GM18867 (cell line): ENCODE measurements around the gene MASP2.
"Not testable (repeated sequence)": the region's sequence is repeated elsewhere in the genome, so short reads cannot be mapped to it uniquely, and the experiment has no call there.

Experiments used
- ATAC-seq: cut with Tn5 transposase; IDR thresholded peaks from one replicate; pipeline ENCODE4 v1.9.1; 2021; ENCODE audit warnings: mild to moderate bottlenecking, moderate library complexity; ENCODE audit not compliant: unreplicated experiment

MASP2 gene

DNA sequence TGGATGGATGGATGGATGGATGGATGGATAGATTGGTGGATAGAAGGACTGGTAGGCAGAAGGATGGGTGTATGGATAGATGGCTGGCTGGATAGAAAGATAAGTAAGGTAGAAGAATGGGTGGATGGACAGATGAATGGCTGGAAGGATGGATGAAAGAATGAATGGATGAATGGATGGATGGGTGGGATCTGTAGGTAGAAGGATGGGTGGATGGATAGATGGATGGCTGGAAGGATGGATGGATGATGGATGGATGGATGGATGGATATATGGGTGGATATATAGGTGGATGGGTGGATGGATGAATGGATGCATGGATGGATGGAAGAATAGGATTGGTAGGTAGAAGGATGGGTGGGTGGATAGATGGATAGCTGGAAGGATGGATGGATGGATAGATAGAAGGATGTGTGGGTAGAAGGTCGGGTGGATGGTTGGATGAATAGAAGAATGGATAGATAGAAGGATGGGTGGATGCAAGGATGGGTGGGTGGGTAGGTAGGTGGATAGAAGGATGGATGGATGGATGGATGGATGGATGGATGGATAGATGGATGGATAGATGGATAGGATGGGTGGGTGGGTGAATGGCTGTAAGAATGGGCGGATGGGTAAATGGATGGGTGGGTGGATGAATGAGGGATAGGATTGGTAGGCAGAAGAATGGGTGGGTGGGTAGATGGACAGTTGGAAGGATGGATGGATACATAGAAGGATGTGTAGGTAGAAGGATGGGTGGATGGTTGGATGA, 7.5 kb downstream of the MASP2 start:
- ATAC-seq, result no peak

DNA sequence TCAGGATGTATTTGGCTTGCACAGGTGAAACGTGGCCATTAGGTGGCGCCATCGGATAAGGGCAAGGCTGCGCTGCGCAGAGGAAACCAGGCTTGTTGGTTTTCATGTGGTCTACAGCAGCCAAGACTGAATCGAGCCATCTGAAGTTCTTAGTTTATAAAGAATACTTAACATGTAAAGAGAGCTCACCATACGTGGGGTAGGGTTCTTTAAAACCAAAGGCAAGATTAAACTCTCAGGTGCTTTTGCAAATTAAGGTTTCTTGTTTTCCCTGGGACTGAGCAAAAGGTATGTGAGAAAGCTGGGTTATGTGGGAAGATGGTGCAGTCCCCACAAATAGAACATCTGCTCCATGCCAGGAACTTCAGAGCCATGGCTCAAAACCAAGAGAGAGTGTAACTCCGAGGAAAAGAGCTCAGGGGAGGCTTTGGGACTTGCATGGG, 9.3 kb downstream of the MASP2 start:
- ATAC-seq, result no peak

DNA sequence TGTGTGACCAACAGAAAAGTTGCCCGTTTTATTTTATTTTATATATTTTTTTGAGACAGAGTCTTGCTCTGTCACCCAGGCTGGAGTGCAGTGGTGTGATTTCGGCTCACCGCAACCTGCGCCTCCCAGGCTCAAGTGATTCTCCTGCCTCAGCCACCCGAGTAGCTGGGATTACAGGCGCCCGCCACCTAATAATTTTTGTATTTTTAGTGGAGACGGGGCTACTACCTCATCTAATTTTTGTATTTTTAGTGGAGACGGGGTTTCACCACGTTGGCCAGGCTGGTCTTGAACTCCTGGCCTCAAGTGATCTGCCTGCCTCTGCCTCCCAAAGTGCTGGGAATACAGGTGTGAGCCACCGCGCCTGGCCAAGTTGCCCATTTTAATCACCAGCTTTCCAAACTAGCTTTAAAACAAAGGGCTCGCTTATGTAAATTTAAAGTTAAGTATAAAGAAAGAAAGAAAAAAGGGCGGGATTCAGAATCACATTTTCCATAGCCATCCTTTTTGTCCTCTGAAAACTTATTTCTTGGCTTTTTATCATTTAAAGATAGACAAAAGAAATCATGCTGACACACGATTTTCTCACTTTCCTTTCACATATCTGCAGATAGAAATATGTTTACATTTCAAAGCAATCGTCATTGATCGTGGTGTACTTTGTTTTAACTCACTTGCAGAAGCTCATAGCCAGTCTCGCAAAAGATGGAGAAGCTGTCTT, 9.9 kb downstream of the MASP2 start:
- not testable (repeated sequence) for ATAC-seq

DNA sequence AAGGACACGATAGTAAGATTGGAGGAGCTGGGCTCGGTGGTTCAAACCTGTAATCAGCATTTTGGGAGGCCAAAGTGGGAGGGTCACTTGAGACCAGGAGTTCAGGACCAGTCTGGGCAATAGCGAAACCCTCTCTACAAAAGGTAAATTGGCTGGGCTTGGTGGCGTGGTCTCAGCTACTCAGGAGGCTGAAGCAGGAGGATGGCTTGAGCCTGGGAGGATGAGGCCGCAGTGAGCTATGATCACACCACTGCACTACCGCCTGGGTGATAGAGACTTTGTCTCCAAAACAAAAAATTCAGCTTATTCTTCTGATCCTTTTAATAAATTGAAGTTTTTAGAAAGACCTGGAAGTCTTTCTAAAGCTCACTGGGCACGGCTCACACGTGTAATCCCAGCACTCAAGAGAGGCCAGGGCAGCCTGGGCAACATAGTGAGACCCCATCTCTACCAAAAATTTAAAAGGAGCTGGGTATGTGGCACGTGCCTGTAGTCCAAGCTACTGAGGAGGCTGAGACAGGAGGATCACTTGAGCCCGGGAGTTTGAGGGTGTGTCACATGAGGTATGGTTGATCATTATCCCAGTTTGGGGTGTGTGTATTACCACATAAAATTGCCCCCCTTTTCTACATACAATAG, 15.3 kb downstream of the MASP2 start:
- ATAC-seq, result no peak

DNA sequence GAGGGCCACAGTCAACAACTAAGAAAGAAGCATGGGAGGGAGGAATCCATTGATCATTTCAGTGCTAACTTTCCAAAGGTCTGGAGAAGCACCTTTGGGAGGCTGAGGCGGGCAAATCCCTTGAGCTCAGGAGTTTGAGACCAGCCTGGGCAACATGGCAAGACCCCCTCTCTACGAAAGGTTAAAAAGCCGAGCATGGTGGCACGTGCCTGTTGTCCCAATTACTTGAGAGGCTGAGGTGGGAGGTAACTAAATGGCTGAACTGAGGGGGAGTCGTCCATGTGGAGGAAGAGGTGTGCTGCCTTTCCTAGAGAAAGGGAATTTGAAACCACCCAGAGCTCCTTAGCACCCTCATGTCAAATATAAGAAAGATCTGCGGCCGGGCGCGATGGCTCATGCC, 16.2 kb downstream of the MASP2 start:
- no peak for ATAC-seq

DNA sequence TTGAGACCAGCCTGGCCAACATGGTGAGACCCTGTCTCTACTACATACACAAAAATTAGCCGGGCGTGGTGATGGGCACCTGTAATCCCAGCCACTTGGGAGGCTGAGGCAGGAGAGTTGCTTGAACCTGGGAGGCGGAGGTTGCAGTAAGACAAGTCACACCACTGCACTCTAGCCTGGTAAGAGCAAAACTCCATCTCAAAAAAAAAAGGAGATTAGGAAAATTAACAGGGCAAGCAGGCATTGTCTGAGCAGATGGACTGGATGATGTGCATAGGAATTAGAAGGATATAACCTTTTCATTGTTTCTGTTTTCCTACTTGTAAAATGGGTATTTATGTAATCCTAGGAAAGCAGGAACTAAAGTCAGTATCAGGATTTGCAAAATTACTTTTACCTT, 19.0 kb downstream of the MASP2 start:
- no peak for ATAC-seq

DNA sequence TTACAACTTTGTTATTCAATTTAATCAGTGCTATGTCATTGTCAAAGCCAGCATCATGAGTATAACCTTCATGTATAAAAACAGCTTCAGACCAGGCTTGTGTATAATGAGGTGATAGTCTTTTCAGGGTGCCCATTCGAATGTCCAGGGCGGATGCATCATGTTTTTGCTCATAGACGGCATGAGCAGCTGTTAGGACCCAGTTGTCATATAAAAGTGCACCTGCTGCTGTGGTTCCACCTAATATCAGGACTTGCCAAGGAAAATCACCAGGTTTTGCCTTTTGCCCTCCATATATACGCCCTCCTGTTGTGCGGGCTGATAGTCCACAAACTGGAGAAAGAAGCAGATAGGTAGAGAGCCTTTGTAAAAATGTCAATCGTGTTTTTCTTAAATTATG, 19.7 kb downstream of the MASP2 start:
- no peak for ATAC-seq

DNA sequence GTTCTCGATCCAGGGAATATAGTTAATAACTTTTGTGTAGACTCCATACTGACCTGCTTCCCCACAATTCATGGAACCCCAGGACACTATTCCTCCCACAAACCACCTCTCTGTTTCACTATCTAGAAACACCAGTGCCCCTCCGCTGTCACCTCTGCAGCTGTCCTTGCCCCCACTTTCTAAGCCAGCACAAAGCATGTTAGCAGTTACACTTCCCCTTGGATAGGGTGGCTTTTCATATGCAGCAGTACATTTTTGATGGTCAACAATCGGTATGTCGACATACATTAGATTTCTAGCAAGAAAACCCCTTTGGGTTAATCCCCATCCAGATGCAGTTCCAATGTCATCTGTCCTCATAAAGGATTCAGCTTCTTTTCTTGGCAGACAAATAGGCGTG, 20.1 kb downstream of the MASP2 start:
- ATAC-seq, result no peak

DNA sequence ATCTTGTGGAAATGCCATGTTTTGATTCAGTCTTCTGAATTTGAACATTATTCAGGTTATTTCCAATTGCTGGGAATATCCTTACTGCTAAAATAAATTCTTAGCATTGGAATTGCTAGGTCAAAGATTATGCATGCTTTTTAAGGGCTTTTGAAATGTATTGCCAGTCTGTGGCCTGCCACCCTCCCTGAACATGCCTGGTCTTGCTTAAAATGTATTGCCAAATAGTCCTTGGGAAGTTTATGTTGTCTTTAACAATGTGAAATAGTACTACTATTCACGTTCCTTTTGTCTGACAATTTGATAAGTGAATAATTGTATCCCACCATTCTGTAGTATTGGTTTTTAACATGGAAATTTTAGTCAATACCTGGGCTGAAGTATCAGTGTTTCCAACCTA, 21.0 kb downstream of the MASP2 start:
- no peak for ATAC-seq

DNA sequence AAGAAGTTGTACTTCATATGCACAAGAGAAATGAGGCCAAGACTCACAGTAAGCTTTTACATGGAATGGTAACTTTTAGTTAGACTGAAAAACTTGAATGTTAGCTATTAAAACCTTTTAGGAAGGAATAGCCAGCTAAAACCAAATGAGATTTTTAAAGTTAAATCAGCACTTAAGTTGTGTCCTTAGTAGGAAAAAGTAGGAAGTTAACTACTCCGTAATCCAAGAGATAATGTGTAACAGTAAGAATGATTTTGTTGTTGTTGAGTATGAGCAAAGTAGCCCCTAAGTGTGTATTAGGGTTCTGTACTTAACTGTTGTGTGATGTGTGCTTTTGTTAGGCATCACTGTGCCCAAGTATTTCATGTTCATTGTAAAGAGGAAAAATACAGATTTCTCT, 21.4 kb downstream of the MASP2 start:
- no peak for ATAC-seq

DNA sequence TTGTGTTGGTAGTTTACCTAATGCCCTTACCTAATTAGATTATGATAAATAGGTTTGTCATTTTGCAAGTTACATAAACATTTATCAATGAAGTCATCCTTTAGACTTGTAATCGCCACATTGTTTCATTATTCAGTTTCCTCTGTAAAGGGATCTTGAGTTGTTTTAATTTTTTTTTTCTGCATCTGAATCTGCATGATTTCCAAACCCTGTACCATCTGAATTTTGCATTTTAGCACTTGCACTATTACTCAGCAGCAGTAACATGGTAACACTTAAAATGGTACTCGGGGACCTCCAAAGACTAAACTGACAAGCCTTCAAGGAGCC, 22.2 kb downstream of the MASP2 start:
- ATAC-seq, result no peak

DNA sequence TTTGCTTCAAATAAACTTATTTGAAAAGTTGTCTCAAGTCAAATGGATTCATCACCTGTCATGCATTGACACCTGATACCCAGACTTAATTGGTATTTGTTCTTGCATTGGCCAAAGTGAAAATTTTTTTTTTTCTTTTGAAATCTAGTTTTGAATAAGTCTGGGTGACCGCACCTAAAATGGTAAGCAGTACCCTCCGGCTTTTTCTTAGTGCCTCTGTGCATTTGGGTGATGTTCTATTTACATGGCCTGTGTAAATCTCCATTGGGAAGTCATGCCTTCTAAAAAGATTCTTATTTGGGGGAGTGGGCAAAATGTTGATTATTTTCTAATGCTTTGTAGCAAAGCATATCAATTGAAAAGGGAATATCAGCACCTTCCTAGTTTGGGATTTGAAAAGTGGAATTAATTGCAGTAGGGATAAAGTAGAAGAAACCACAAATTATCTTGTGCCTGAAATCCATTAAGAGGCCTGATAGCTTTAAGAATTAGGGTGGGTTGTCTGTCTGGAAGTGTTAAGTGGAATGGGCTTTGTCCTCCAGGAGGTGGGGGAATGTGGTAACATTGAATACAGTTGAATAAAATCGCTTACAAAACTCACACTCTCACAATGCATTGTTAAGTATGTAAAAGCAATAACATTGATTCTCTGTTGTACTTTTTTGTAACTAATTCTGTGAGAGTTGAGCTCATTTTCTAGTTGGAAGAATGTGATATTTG, 22.7 kb downstream of the MASP2 start:
- no peak for ATAC-seq

DNA sequence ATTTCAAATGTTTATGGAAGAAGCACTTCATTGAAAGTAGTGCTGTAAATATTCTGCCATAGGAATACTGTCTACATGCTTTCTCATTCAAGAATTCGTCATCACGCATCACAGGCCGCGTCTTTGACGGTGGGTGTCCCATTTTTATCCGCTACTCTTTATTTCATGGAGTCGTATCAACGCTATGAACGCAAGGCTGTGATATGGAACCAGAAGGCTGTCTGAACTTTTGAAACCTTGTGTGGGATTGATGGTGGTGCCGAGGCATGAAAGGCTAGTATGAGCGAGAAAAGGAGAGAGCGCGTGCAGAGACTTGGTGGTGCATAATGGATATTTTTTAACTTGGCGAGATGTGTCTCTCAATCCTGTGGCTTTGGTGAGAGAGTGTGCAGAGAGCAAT, 23.8 kb downstream of the MASP2 start:
- no peak for ATAC-seq

DNA sequence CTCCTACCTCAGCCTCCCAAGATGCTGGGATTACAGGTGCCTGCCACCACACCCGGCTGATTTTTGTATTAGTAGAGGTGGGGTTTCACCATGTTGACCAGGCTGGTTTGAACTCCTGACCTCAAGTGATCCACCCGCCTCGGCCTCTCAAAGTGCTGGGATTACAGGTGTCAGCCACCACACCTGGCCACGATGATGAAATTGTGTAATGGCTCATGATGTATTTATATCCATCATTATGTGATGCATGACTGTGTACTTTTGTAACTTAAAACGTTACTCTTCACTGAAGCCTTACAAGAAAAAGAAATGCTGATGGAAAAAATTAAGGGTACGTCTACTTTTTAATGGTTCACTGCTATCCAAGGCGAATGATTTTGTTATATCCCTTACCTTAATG, 27.1 kb downstream of the MASP2 start:
- ATAC-seq, result no peak

DNA sequence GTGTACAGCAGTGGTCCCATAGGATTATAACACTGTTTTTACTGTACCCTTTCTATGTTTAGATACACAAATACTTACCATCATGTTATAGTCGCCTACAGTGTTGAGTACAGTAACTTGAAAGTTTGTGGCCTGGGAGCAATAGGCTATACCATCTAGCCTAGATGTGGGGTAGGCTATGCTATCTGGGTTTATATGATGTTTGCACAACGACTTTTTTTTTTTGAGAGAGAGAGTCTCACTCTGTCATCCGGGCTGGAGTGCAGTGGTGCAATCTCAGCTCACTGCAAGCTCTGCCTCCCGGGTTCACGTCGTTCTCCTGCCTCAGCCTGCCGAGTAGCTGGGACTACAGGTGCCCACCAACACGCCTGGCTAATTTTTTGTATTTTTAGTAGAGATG, 27.7 kb downstream of the MASP2 start:
- ATAC-seq, result not testable (repeated sequence)

DNA sequence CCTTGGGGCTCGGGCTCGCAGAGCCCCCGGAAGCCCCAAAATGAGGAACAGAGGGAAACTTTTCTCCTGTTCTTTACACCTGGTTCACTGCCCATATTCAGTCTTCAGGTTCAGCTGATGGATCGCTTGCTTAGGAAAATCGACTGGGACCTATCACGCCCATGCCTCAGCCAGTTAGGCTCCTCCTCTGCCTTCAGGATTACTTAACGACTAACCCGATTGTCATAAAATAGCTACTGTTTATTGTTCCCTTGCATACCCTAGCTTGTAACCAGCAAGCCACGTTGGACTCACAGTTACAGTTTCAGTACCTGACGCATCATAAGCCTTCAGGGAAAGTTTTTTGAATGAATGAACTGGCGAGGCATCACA, 33.9 kb downstream of the MASP2 start:
- ATAC-seq, result no peak

DNA sequence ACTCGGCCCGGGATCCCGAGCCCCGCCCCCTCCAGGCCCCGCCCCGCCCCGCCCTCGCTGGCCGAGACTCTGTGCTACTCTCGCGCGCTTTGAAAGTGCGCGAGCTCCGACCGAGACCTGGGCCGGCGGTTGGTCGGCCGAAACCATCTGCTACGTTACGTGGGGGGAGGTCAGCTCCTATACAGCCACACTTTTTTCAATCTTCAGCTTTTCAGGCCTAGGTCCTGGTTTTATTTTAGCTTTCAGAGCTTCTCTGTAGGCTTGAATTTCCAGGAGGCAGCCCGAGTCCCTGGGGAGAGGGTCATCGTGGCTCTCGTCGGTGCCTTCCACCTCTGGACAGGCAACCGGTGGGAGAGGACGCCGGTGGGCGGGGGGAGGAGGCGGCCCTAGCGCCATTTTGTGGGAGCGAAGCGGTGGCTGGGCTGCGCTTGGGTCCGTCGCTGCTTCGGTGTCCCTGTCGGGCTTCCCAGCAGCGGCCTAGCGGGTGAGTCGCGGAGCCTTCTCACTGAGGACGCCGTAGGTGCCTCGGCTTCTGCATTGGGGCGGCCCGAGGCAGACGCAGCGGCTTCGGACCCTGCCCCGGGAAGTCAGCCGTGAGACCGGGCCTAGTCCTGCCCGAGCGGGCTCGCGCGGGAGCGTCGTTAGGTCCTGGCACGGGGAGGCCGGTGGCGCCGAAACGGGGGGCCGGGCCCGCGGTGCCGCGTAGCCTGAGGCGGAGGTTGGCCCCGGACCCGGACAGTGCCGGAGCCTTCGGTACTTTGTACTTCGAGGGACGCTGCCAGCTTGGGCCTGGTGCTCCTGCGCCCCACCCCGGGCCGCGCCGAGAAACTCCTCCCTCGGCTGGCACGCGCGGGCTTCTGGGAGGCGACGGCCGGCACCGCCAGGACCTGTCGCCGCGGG, 34.5 kb downstream of the MASP2 start, which contains the start of gene TARDBP:
TSS of gene TARDBP (plus strand) at position 395 of the 900 bp plus-strand sequence. CDS start 1,074 bp downstream, outside the sequence.
- ATAC-seq, result peak; percentile 85

DNA sequence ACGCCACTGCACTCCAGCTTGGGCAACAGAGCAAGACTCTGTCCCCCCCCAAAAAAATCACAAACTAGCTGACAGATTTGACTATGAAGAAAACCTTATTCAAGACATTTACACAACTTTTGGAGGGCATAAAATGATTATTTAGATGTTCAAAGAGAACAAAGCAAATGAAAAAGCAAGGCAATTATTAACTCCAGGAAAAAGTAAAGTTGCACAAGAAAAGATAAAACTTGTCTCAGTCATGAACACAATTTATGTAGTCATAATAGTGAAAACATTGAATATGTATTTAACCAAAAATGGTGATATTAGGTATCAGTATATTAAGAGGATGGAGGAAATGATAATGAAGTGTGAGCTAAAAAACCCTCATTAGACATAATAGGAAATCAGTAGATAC, 46.5 kb downstream of the MASP2 start:
- no peak for ATAC-seq

DNA sequence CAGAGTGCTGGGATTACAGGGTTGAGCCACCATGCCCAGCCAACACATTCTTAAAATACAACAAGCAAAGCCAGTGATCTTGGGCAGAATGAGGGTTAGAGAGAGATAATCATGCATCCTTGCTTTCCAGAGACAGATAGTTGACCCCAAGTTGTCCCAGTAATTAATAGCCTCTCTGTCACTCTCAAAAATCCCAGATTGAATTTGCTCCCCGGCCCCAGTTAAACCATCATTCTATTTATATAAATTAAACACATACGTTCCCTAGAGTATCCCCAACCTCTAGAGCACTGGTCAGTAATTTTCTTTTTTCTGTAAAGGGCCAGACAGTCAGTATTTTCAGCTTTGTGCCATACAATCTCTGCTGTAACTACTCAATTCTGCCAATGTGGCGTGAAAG, 50.9 kb downstream of the MASP2 start:
- no peak for ATAC-seq

DNA sequence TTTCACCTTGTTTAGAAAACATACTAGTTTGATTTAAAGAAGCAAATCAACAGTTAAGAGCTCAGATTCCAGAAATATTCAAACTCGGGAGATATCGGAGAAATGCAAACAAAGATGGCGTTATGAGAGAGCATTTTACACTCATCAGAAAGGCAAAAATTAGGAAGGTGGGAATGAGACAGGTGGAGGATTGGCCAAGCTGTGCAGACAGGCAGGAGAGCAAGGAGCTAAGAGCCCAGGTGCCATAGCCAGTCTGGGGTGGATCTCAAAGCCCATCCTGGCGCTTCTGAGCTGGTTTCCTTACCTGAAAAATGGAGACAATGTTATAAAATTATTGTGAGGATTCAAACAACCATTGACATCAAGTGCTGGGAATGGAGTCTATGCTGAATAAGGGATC, 54.2 kb downstream of the MASP2 start:
- no peak for ATAC-seq
